ENCODE measurements around the gene FRRS1L. TPM values are rescaled to one million over a fixed set of nuclear protein-coding genes. Genes with fewer than 3 reads are reported as not detected.

FRRS1L gene
- total RNA-seq, 1 donor from 2014 or later, result under 0.01 TPM

DNA sequence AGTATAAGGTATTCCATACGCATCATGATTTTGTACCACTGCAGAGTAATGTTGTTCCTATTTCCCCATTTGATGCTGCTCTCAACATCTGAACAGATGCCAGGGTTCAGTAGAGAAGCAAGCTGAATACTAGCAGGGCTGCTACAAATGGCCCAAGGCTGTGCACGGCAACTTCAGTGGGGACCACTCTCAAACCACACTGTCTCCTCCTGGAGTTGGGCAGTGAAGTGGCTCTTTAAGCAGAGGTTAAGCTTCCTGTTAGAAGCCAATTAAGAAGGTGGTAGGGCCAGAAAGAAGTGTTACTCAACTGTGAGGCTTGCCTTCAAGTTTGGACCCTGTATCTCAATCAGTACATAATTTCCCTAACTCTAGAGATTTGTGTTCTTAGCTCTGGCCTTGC is 79.3 kb downstream of the FRRS1L start:
- Histone ChIP-seq H3K36me3 (ENCODE audit: control insufficient read depth, insufficient read depth, low read length) (no peaks in the 10 kb centered on the region), H3K4me3 (ENCODE audit: low read depth, low read length) (no peak overlapping the region), H3K27me3 (ENCODE audit: control insufficient read depth, insufficient read depth, low read length) (no peaks in the 10 kb centered on the region)
- TF ChIP-seq, protein P1, sequence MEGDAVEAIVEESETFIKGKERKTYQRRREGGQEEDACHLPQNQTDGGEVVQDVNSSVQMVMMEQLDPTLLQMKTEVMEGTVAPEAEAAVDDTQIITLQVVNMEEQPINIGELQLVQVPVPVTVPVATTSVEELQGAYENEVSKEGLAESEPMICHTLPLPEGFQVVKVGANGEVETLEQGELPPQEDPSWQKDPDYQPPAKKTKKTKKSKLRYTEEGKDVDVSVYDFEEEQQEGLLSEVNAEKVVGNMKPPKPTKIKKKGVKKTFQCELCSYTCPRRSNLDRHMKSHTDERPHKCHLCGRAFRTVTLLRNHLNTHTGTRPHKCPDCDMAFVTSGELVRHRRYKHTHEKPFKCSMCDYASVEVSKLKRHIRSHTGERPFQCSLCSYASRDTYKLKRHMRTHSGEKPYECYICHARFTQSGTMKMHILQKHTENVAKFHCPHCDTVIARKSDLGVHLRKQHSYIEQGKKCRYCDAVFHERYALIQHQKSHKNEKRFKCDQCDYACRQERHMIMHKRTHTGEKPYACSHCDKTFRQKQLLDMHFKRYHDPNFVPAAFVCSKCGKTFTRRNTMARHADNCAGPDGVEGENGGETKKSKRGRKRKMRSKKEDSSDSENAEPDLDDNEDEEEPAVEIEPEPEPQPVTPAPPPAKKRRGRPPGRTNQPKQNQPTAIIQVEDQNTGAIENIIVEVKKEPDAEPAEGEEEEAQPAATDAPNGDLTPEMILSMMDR (IDR thresholded peaks at IDR 0.05; ENCODE audit: insufficient read depth, low read length, poor library complexity, severe bottlenecking), result no peak
- DNase-seq (ENCODE audit: low read depth), result no peak

DNA sequence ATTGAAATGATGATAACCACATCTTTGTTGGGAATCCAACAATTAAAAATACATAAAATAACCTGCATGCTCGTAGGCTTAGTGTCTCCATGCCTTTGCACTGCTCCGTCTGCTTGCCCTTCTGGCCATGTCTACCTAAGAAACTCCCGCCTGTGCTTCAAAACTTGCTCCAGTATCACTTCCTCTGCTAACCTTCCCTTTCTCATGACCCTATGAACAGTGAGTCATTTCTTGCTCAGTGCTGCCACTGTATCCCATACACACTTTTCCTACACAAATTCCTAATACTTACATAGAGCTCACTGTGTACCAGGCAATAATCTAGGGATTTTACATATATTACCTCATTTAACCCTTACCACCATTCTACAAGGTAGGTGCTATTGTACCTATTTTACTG is 80.8 kb downstream of the FRRS1L start:
- no peaks in the 10 kb centered on the region for H3K36me3 ChIP-seq (ENCODE audit: control insufficient read depth, insufficient read depth, low read length)
- H3K27me3 ChIP-seq (ENCODE audit: control insufficient read depth, insufficient read depth, low read length), result no peaks in the 10 kb centered on the region
- no peak for DNase-seq (ENCODE audit: low read depth)
- no peak overlapping the region for H3K4me3 ChIP-seq (ENCODE audit: low read depth, low read length)
- TF ChIP-seq, protein P1 (IDR thresholded peaks at IDR 0.05; ENCODE audit: insufficient read depth, low read length, poor library complexity, severe bottlenecking), result no peak

DNA sequence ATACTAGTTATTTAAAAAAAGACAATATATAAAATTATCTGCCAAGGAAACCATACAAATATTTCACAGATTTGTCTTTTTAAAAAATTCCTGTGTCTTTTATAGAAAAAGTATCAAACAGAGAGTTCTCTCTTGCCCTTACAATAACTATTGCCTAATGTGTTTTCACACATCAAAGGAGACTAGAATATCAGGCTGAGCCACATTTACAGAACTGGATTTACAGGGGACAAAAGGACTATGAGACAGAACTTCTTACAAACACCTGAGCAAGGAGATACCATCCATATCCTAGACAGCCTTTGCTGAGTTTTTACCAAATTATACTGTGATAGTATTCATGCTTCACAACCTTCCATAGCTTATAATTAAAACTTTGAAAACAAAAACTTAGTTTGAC is 81.5 kb downstream of the FRRS1L start:
- no peak for DNase-seq (ENCODE audit: low read depth)
- Histone ChIP-seq H3K4me3 (ENCODE audit: low read depth, low read length) (no peak overlapping the region), H3K27me3 (ENCODE audit: control insufficient read depth, insufficient read depth, low read length) (no peaks in the 10 kb centered on the region), H3K36me3 (ENCODE audit: control insufficient read depth, insufficient read depth, low read length) (no peaks in the 10 kb centered on the region)
- TF ChIP-seq, protein P1 (IDR thresholded peaks at IDR 0.05; ENCODE audit: insufficient read depth, low read length, poor library complexity, severe bottlenecking), result no peak

DNA sequence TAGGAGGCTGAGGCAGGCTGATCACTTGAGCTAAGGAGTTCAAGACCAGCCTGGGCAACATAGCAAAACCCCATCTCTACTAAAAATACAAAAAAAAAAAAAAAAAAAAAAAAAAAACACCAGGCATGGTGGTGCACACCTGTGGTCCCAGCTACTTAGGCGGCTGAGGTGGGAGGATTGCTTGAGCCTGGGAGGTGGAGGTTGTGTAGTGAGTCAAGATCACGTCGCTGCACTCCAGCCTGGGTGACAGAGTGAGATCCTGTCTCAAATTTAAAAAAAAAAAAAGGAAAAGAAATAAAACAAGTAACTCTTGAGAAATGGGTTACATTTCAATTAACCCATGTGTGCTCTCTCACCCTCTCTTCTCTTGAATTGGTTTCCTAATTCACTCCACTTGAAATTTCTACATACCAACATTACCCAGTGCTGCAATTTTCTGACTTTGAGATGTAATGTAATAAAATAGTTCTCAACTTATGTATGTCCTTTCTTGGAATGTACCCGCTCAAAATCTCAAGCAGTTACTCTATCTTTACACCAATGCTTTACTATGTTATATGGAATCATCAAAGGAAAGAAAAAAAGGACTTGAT is 83.1 kb downstream of the FRRS1L start:
- Histone ChIP-seq H3K36me3 (ENCODE audit: control insufficient read depth, insufficient read depth, low read length) (no peaks in the 10 kb centered on the region), H3K27me3 (ENCODE audit: control insufficient read depth, insufficient read depth, low read length) (no peaks in the 10 kb centered on the region), H3K4me3 (ENCODE audit: low read depth, low read length) (no peak overlapping the region)
- no peak for DNase-seq (ENCODE audit: low read depth)
- TF ChIP-seq, protein P1 (IDR thresholded peaks at IDR 0.05; ENCODE audit: insufficient read depth, low read length, poor library complexity, severe bottlenecking), result no peak

- TF ChIP-seq, protein P1 (IDR thresholded peaks at IDR 0.05; ENCODE audit: insufficient read depth, low read length, poor library complexity, severe bottlenecking), result no peak
- Histone ChIP-seq H3K4me3 (ENCODE audit: low read depth, low read length) (no peak overlapping the region), H3K36me3 (ENCODE audit: control insufficient read depth, insufficient read depth, low read length) (no peaks in the 10 kb centered on the region)
These were observed 83.9 kb downstream of the FRRS1L start for GRCh38 chr9:109083141-109083540.

GRCh38 chr9:109082091-109082620 is 84.9 kb downstream of the FRRS1L start:
- Histone ChIP-seq H3K36me3 (ENCODE audit: control insufficient read depth, insufficient read depth, low read length) (no peaks in the 10 kb centered on the region), H3K27me3 (ENCODE audit: control insufficient read depth, insufficient read depth, low read length) (no peaks in the 10 kb centered on the region), H3K4me3 (ENCODE audit: low read depth, low read length) (no peak overlapping the region)
- no peak for DNase-seq (ENCODE audit: low read depth)
- TF ChIP-seq, protein P1 (IDR thresholded peaks at IDR 0.05; ENCODE audit: insufficient read depth, low read length, poor library complexity, severe bottlenecking), result no peak

More at GRCh38 chr9:109083141-109083540, 83.9 kb downstream of the FRRS1L start:
- no peak for DNase-seq (ENCODE audit: low read depth)
- no peaks in the 10 kb centered on the region for H3K27me3 ChIP-seq (ENCODE audit: control insufficient read depth, insufficient read depth, low read length)

All from kidney epithelial cell (primary cell).